ENCODE results near the gene ZMYND8.

The ZMYND8 gene

GRCh38 chr20:47235853-47236638 is 120.5 kb downstream of the ZMYND8 start:
- DNase-seq (ENCODE audit: insufficient read length, low spot score) (no peak), FAIRE-seq (no peak)

- DNase-seq (ENCODE audit: insufficient read length, low spot score) (no peak), FAIRE-seq (no peak)
Observed at GRCh38 chr20:47235111-47235510, 121.4 kb downstream of the ZMYND8 start.

GRCh38 chr20:47233333-47234188 is 122.9 kb downstream of the ZMYND8 start:
- DNase-seq (ENCODE audit: insufficient read length, low spot score) (no peak), FAIRE-seq (no peak)

- FAIRE-seq (no peak), DNase-seq (ENCODE audit: insufficient read length, low spot score) (no peak)
Observed at GRCh38 chr20:47232518-47232917, 124.0 kb downstream of the ZMYND8 start.

GRCh38 chr20:47231382-47232039 is 125.0 kb downstream of the ZMYND8 start:
- FAIRE-seq, result no peak

GRCh38 chr20:47230811-47231256 is 125.7 kb downstream of the ZMYND8 start:
- FAIRE-seq, result no peak

More at GRCh38 chr20:47231382-47232039, 125.0 kb downstream of the ZMYND8 start:
- DNase-seq (ENCODE audit: insufficient read length, low spot score), result no peak

GRCh38 chr20:47228654-47229053 is 127.8 kb downstream of the ZMYND8 start:
- FAIRE-seq, result no peak
- no peak for DNase-seq (ENCODE audit: insufficient read length, low spot score)

More at GRCh38 chr20:47230811-47231256, 125.7 kb downstream of the ZMYND8 start:
- DNase-seq (ENCODE audit: insufficient read length, low spot score), result no peak

GRCh38 chr20:47227576-47227975 is 128.9 kb downstream of the ZMYND8 start:
- DNase-seq (ENCODE audit: insufficient read length, low spot score) (no peak), FAIRE-seq (no peak)

GRCh38 chr20:47227119-47227518 is 129.4 kb downstream of the ZMYND8 start:
- DNase-seq (ENCODE audit: insufficient read length, low spot score) (no peak), FAIRE-seq (no peak)

GRCh38 chr20:47225458-47225857 is 131.0 kb downstream of the ZMYND8 start:
- DNase-seq (ENCODE audit: insufficient read length, low spot score), result no peak
- no peak for FAIRE-seq

- no peak for FAIRE-seq
- no peak for DNase-seq (ENCODE audit: insufficient read length, low spot score)
Observed at GRCh38 chr20:47224857-47225256, 131.6 kb downstream of the ZMYND8 start.

- no peak for DNase-seq (ENCODE audit: insufficient read length, low spot score)
- no peak for FAIRE-seq
Observed at GRCh38 chr20:47224300-47224791, 132.2 kb downstream of the ZMYND8 start.

- FAIRE-seq (no peak), DNase-seq (ENCODE audit: insufficient read length, low spot score) (no peak)
Observed at GRCh38 chr20:47223896-47224295, 132.6 kb downstream of the ZMYND8 start.

GRCh38 chr20:47222468-47223119 is 133.9 kb downstream of the ZMYND8 start:
- DNase-seq (ENCODE audit: insufficient read length, low spot score) (no peak), FAIRE-seq (no peak)

GRCh38 chr20:47221036-47221625 is 135.4 kb downstream of the ZMYND8 start:
- FAIRE-seq (no peak), DNase-seq (ENCODE audit: insufficient read length, low spot score) (no peak)

- FAIRE-seq (no peak), DNase-seq (ENCODE audit: insufficient read length, low spot score) (no peak)
Observed at GRCh38 chr20:47220161-47220582, 136.3 kb downstream of the ZMYND8 start.

- no peak for FAIRE-seq
Observed at GRCh38 chr20:47217482-47218446, 138.7 kb downstream of the ZMYND8 start.

GRCh38 chr20:47216819-47217410 is 139.6 kb downstream of the ZMYND8 start:
- FAIRE-seq, result no peak
- DNase-seq (ENCODE audit: insufficient read length, low spot score), result no peak

More at GRCh38 chr20:47217482-47218446, 138.7 kb downstream of the ZMYND8 start:
- DNase-seq (ENCODE audit: insufficient read length, low spot score), result no peak
